Activated T-helper 1 cell treated with anti-CD3 and anti-CD28 coated beads, Interleukin-12 subunit alpha, Interleukin-12 subunit beta, Interleukin-2, Interleukin-4 antibody, amounts not matched to agents 30 ng/mL and 10 ng/mL and 1 ng/mL, durations not matched to agents 14 hours and 24 hours and 36 hours (primary cell): ENCODE measurements around the gene TRHDE. TPM values are rescaled to one million over a fixed set of nuclear protein-coding genes. Genes with fewer than 3 reads are reported as not detected.
A peak's percentile ranks its signal among the peaks of the same experiment; 100 is the strongest.

Experiments
- DNase-seq: peaks from one replicate; pipeline ENCODE4 v3.0.0; 2021; ENCODE audit warnings: low spot score
- H3K27ac Mint-ChIP-seq: one replicate; pipeline ENCODE4 v1.8.0; 2021; ENCODE audit warnings: mild to moderate bottlenecking, mixed read lengths
- H3K27me3 Mint-ChIP-seq: one replicate; pipeline ENCODE4 v1.8.0; 2022; ENCODE audit warnings: mild to moderate bottlenecking, moderate library complexity, mixed read lengths; ENCODE audit not compliant: insufficient read depth
- H3K36me3 Mint-ChIP-seq: one replicate; pipeline ENCODE4 v1.8.0; 2021; ENCODE audit warnings: low read depth, mixed read lengths
- H3K4me1 Mint-ChIP-seq: one replicate; pipeline ENCODE4 v1.8.0; 2021; ENCODE audit warnings: low read depth, mixed read lengths
- H3K4me3 Mint-ChIP-seq: one replicate; pipeline ENCODE4 v1.8.0; 2021; ENCODE audit warnings: mild to moderate bottlenecking, moderate library complexity, mixed read lengths
- H3K9me3 Mint-ChIP-seq: one replicate; pipeline ENCODE4 v1.8.0; 2021; ENCODE audit warnings: mixed read lengths
- intact Hi-C: fragments of 100-400 bp; cut with micrococcal nuclease; formaldehyde crosslinking; loops from one replicate; pipeline ENCODE4 v1.15.1; 2024
- total RNA-seq: library from RNA; stranded (reverse); gene quantifications from 2 replicates; pipeline ENCODE4 v1.2.3, GENCODE V29; 2022

The TRHDE gene
- total RNA-seq, 1 donor from 2014 or later = not detected

DNA sequence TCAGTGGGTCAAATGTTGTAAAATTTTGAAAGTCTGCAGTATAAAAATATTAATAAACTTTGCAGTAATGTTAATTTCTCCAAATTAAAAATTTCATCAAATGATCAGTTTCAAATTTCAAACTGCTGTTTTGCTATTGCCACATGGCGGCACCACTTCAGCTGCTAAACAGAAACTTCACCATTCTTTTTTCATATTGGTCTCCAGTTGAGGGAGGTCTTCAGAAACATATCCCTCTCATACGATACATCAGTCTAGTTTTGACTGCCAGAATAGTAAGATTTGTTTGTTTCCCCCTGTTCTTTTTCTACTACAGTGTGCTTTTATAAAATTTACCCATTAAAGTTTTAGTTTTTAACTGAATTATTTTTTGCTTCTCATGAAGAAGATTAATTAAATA lies 4.2 kb upstream of the TRHDE start:
- Mint-ChIP-seq H3K27me3 (peaks cover 24% of the 10 kb centered on the region), H3K9me3 (no peaks in the 10 kb centered on the region), H3K36me3 (no peaks in the 10 kb centered on the region), H3K27ac (no peak overlapping the region), H3K4me3 (no peak overlapping the region), H3K4me1 (peaks cover 4% of the 10 kb centered on the region)
- intact Hi-C loops = no loop called here
- DNase-seq = no peak

DNA sequence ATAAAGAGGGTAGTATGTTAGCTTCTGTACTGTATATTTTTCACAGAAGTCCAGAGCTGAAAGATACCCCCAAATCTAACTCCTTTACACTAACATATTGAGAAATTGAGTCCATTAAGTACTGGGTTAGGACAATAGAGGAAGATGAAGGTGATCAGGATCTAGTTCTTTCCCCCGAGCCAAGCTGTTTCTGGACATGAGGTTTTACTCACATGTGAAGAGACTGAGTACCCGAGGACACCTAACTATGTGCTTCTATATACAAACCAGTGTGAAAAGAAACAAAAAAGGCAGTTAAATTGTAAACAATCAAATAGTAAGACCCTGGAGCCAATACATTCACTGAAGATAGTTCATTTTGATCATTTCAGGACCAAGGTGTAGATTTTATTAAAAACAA lies 3.8 kb upstream of the TRHDE start:
- H3K4me1 Mint-ChIP-seq = peaks cover 4% of the 10 kb centered on the region
- no peaks in the 10 kb centered on the region for H3K9me3 Mint-ChIP-seq
- DNase-seq = no peak
- H3K36me3 Mint-ChIP-seq = no peaks in the 10 kb centered on the region
- intact Hi-C loops = no loop called here
- H3K27ac Mint-ChIP-seq = no peak overlapping the region
- no peak overlapping the region for H3K4me3 Mint-ChIP-seq
- peaks cover 27% of the 10 kb centered on the region for H3K27me3 Mint-ChIP-seq

DNA sequence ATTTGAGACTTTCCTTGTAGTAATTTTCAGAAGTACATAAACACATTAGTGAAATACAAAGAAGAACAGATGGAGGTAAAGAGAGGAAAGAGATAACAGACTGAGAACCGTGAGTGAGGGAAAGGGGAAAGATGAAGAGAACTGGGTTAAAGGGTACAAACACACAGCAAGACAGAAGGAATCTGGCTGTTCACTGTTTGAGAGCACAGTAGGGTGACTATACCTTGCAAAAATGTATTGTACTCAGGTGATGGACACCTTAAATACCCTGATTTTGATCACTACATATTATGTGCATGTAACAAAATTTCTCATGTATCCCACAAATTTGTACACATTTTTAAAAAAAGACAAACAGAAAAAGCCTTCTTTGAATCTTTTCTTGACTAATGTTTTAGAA lies 2.7 kb upstream of the TRHDE start:
- Mint-ChIP-seq H3K27ac (no peak overlapping the region), H3K9me3 (no peaks in the 10 kb centered on the region), H3K27me3 (peaks cover 37% of the 10 kb centered on the region), H3K36me3 (no peaks in the 10 kb centered on the region), H3K4me3 (no peak overlapping the region), H3K4me1 (peaks cover 4% of the 10 kb centered on the region)
- DNase-seq = no peak
- intact Hi-C loops = no loop called here

DNA sequence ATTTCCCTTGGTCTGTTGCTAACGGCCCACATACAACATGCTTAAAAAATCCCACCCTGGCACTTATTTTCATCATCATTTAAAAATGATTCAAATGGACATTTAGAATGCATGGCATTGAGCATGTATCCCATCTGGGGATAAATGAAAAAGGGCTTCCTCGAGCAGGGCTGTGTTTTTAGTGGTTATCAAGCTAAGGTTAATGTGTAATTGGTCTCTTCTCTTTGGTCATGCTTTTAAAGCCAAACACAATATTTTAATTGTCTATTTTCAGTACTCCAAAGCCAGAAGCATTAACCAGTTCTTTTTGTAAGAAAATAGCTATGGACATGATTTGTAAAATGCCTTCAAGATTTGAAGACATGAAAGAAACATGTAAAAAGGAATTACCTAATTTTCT lies 1.9 kb upstream of the TRHDE start:
- no peak for DNase-seq
- Mint-ChIP-seq H3K27me3 (peaks cover 43% of the 10 kb centered on the region), H3K27ac (no peak overlapping the region), H3K4me3 (no peak overlapping the region), H3K9me3 (no peaks in the 10 kb centered on the region), H3K4me1 (peaks cover 4% of the 10 kb centered on the region), H3K36me3 (no peaks in the 10 kb centered on the region)
- intact Hi-C loops = no loop called here

DNA sequence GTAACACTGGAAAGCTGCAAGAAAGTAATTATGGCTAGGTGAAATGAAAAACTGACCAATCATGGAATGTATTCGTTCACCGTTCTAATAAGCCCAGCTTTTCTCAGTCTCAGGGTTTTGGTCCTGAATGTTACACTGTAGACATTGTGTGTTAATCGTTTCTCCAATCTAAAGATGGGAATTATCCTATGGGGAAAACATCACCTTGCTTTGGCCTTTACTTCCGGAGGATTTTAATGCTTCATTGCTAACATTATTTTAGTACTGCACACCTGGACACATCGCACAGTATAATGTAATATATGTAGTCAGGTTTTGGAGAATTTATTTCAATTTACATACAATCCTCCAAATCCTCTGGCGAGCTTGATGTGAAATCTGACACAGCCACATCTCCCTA lies 1.2 kb upstream of the TRHDE start:
- H3K4me3 Mint-ChIP-seq = no peak overlapping the region

DNA sequence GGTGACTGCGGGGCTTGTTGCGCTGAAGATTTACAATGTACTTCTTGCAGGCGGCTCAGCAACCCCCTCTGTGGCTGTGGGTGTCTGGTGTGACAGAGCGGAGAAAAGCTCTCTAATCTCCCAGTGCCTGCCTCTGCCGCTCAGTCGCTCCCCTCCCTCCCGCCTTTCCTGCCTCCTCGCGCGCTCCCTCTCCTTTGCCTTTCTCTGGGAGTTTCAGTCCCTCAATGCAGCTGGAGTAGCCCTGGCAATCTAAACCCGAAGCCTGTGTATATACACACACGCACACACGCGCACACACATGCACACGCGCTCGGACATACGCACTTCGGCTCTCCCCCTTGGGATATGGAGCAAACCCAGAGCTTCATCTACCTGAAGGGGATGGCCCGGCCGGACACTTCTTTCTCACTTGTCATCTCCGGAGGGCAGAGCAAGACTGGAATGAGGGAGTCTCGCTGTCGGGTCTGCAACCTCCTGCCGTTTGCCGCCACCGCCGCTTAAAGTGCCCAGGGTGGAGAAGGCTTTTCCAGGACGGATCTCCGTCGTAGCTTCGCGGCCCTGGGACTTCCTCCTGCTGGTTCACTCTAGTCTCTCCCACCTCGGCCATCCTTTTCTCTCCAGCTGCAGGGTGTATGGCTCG lies 599 bp upstream of the TRHDE start:
- intact Hi-C loops = no loop called here
- Mint-ChIP-seq H3K9me3 (no peaks in the 10 kb centered on the region), H3K4me3 (peak overlapping the region; percentile 53), H3K36me3 (no peaks in the 10 kb centered on the region), H3K27me3 (peaks cover 50% of the 10 kb centered on the region), H3K4me1 (peaks cover 4% of the 10 kb centered on the region), H3K27ac (no peak overlapping the region)
- DNase-seq = no peak

More for the DNA sequence above, 1.2 kb upstream of the TRHDE start:
- DNase-seq = no peak
- H3K4me1 Mint-ChIP-seq = peaks cover 4% of the 10 kb centered on the region
- no peaks in the 10 kb centered on the region for H3K9me3 Mint-ChIP-seq
- no peak overlapping the region for H3K27ac Mint-ChIP-seq
- H3K36me3 Mint-ChIP-seq = no peaks in the 10 kb centered on the region
- intact Hi-C loops = no loop called here
- peaks cover 48% of the 10 kb centered on the region for H3K27me3 Mint-ChIP-seq

DNA sequence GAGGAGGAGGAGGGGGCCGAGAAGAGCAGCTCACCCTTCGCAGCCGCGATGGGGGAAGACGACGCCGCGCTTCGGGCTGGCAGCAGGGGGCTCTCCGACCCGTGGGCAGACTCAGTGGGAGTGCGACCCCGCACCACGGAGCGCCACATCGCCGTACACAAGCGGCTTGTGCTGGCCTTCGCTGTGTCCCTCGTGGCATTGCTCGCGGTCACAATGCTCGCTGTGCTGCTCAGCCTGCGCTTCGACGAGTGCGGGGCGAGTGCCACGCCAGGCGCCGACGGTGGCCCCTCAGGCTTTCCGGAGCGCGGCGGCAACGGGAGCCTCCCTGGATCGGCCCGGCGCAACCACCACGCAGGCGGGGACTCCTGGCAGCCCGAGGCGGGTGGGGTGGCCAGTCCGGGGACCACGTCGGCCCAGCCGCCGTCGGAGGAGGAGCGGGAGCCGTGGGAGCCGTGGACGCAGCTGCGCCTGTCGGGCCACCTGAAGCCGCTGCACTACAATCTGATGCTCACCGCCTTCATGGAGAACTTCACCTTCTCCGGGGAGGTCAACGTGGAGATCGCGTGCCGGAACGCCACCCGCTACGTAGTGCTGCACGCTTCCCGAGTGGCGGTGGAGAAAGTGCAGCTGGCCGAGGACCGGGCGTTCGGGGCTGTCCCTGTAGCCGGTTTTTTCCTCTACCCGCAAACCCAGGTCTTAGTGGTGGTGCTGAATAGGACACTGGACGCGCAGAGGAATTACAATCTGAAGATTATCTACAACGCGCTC lies 745 bp downstream of the TRHDE start:
- Mint-ChIP-seq H3K27me3 (peaks cover 50% of the 10 kb centered on the region), H3K4me3 (no peak overlapping the region)
- intact Hi-C loops = no loop called here

DNA sequence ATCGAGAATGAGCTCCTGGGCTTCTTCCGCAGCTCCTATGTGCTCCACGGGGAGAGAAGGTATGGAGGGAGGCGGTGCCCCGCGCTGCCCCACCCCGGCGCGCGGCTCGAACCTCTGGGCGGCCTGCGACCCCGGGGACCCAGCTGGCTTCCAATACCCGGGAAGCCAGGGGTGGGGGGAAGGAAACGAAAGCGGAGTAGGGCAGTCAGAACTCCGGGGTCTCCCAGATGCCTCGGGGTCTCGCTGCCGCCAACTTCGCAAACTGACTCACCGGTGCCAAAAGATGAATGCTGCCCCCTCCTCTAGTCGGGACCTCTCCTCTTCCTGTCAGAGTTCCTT lies 1.3 kb downstream of the TRHDE start:
- intact Hi-C loops = no loop called here
- DNase-seq = no peak
- peaks cover 4% of the 10 kb centered on the region for H3K4me1 Mint-ChIP-seq
- H3K27me3 Mint-ChIP-seq = peaks cover 52% of the 10 kb centered on the region
- H3K9me3 Mint-ChIP-seq = no peaks in the 10 kb centered on the region
- H3K4me3 Mint-ChIP-seq = no peak overlapping the region
- H3K36me3 Mint-ChIP-seq = no peaks in the 10 kb centered on the region
- H3K27ac Mint-ChIP-seq = no peak overlapping the region

More for the DNA sequence above, 745 bp downstream of the TRHDE start:
- DNase-seq = no peak
- no peaks in the 10 kb centered on the region for H3K9me3 Mint-ChIP-seq
- H3K27ac Mint-ChIP-seq = no peak overlapping the region
- peaks cover 4% of the 10 kb centered on the region for H3K4me1 Mint-ChIP-seq
- H3K36me3 Mint-ChIP-seq = no peaks in the 10 kb centered on the region

DNA sequence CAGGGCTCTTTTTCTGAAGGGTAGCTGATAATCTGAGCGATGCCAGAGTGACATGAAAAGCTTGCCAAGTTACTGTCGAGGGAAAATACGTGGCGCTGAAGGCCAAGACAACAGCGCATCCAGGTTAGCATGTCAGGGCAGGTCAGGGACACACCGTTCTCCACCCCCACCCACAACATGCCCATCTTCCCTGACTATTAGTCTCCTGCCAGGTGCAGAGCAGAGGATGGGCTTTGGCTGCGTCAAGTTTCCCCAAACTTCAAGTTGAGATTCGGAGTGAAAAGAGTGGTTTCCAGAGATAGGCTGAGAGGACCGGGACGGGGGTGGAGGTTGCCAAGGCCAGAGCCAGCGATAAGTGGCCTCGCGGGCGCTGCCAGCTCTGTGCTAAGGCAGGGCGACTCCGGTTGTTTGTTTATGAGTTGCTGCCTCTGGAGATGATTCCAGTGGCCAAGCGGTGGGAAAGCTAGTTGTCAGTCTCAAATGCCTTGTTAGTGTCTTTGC lies 1.7 kb downstream of the TRHDE start:
- Mint-ChIP-seq H3K4me1 (peaks cover 4% of the 10 kb centered on the region), H3K4me3 (no peak overlapping the region), H3K36me3 (no peaks in the 10 kb centered on the region), H3K27ac (no peak overlapping the region), H3K9me3 (no peaks in the 10 kb centered on the region), H3K27me3 (peaks cover 52% of the 10 kb centered on the region)
- intact Hi-C loops = no loop called here
- DNase-seq = no peak

DNA sequence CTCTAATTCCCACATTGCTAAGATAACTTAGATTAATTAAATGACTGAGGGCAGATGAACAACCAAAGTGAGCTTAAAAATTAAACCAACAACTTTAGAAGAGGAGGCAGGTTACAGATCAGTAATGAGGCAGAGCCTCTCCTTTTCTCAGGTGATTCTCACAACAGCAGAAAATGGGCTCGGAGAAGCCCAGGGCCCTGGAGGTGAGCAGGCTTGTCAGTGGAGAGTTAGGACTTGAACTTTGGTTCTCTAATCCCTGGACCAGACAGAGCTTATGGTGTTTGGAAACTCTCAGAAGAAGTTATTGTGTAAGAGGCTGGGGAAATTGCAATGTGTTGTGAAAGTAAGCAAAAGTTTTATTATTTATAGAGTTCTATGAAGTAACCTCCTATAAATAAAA lies 2.8 kb downstream of the TRHDE start:
- DNase-seq = no peak
- intact Hi-C loops = no loop called here
- Mint-ChIP-seq H3K27ac (no peak overlapping the region), H3K27me3 (peaks cover 50% of the 10 kb centered on the region), H3K4me3 (no peak overlapping the region), H3K4me1 (peaks cover 4% of the 10 kb centered on the region), H3K9me3 (no peaks in the 10 kb centered on the region), H3K36me3 (no peaks in the 10 kb centered on the region)

DNA sequence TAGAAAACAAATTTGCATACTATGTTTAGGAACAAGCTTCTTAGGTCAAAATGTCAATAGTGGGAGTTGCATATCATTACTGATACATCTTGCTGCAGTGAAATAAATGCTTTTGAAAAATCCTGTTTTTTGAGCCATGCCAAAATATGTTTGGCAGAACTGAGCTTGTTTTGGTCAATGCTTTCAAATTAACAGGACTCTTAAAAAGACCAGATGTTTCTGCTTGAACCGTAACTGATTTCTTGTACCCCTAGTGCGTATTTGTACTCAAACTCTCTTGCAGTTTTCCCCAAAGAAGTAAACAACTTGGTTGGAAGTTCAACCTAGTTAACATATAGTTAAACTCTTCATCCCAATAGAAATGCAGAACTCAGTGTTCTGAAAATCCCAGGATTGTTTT lies 3.4 kb downstream of the TRHDE start:
- Mint-ChIP-seq H3K9me3 (no peaks in the 10 kb centered on the region), H3K27me3 (peaks cover 44% of the 10 kb centered on the region), H3K4me3 (no peak overlapping the region), H3K4me1 (peaks cover 4% of the 10 kb centered on the region), H3K27ac (no peak overlapping the region), H3K36me3 (no peaks in the 10 kb centered on the region)
- intact Hi-C loops = no loop called here
- no peak for DNase-seq

DNA sequence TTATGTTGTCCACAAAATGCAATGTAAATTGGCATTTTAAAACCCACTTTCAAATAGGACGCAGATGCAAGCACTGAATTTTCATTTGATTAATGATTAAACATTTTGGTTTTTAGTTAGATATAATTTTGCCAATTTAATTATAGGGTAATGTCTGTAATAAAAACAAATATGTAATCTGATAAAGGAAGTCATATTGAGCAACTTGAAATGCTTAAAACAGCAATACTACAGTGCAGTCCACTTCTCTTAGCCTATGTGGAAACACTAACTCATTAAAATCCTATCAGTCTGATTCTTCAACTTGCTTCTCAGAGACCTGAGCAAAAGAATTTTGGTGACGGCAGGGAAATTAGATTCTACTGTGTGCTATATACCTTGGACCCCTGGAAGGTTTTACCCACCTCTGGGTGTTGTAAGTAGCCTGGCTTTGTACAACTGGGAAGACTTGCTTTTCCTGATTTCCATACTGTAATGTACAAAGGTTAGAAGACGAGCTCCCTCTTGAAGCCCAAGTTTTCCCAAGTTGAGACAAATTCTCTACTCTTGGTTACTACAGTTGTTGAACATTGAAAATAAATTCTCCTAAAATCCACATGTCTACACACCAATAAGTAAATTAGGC lies 4.1 kb downstream of the TRHDE start:
- H3K36me3 Mint-ChIP-seq = no peaks in the 10 kb centered on the region
- DNase-seq = no peak
- H3K27ac Mint-ChIP-seq = no peak overlapping the region
- intact Hi-C loops = no loop called here
- H3K27me3 Mint-ChIP-seq = peaks cover 36% of the 10 kb centered on the region
- no peak overlapping the region for H3K4me3 Mint-ChIP-seq
- H3K9me3 Mint-ChIP-seq = no peaks in the 10 kb centered on the region
- H3K4me1 Mint-ChIP-seq = peaks cover 4% of the 10 kb centered on the region

DNA sequence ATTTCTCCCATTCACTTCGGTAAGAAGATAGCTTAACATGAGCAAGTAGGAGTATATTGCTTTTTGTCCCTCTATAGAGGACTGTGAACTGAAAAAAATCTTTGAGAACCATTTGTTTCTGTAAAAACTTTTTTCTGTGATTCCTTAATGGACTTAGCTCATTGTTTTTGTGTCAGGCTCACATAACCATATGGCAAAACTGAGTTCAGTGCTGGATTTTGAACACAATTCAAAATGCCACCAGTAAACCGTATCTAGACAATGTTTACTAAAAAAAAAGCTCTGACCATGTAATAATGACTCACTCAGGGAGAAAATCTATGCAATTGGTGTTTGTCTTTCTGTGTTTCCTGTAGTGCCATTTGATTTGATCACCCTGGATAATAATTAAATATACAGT lies 5.2 kb downstream of the TRHDE start:
- no peaks in the 10 kb centered on the region for H3K36me3 Mint-ChIP-seq
- no peaks in the 10 kb centered on the region for H3K9me3 Mint-ChIP-seq
- no peak overlapping the region for H3K27ac Mint-ChIP-seq
- no peak for DNase-seq
- H3K4me3 Mint-ChIP-seq = no peak overlapping the region
- peaks cover 28% of the 10 kb centered on the region for H3K27me3 Mint-ChIP-seq
- H3K4me1 Mint-ChIP-seq = no peaks in the 10 kb centered on the region
- intact Hi-C loops = no loop called here
